ENCODE data around the gene IL18BP.

The IL18BP gene

DNA sequence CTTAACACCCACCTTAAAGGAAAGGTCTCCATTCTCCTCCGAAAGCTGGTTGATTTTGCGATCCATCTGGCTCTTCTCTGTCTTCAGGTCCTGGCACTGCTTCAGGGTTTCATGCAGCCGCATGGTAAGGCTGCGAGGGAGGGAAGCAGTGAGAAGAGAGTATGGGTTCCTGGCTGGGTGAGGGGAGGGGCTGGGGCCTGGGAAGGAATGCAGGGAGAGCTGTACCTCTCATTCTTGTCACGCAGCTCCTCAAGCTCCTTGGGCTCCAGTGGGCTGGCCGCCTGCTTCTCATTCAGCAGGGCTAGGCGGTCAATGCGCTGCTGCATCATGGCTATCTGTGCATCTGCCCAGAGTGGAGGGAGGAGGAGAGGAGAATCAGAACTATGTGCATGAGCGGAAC lies 19.5 kb downstream of the IL18BP start:
- TF ChIP-seq, protein P1, sequence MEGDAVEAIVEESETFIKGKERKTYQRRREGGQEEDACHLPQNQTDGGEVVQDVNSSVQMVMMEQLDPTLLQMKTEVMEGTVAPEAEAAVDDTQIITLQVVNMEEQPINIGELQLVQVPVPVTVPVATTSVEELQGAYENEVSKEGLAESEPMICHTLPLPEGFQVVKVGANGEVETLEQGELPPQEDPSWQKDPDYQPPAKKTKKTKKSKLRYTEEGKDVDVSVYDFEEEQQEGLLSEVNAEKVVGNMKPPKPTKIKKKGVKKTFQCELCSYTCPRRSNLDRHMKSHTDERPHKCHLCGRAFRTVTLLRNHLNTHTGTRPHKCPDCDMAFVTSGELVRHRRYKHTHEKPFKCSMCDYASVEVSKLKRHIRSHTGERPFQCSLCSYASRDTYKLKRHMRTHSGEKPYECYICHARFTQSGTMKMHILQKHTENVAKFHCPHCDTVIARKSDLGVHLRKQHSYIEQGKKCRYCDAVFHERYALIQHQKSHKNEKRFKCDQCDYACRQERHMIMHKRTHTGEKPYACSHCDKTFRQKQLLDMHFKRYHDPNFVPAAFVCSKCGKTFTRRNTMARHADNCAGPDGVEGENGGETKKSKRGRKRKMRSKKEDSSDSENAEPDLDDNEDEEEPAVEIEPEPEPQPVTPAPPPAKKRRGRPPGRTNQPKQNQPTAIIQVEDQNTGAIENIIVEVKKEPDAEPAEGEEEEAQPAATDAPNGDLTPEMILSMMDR (IDR thresholded peaks at IDR 0.05; ENCODE audit: borderline replicate concordance, insufficient read depth, low read depth, low read length), result no peak
- no peak overlapping the region for H3K4me3 ChIP-seq (ENCODE audit: low read depth, low read length)

DNA sequence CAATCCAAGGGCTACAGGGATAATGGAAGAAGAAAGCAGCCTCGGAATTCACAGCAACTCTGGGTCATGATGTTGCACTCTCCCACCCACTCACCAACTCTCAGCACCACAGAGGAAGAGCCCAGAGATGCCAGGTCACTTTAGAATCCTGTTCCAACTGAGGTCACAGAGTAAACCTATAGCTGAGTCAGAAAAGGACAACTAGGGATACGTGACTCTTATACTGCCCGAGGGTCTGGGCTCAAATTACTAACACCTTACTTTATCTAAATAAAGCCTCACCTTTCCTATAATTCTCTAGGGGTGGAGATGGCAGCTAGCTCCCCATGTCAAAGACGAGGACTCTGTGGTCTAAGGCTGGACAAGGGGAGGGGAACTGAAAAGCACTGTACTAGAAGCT lies 24.6 kb downstream of the IL18BP start:
- TF ChIP-seq, protein P1 (IDR thresholded peaks at IDR 0.05; ENCODE audit: borderline replicate concordance, insufficient read depth, low read depth, low read length), result no peak
- no peak overlapping the region for H3K4me3 ChIP-seq (ENCODE audit: low read depth, low read length)

DNA sequence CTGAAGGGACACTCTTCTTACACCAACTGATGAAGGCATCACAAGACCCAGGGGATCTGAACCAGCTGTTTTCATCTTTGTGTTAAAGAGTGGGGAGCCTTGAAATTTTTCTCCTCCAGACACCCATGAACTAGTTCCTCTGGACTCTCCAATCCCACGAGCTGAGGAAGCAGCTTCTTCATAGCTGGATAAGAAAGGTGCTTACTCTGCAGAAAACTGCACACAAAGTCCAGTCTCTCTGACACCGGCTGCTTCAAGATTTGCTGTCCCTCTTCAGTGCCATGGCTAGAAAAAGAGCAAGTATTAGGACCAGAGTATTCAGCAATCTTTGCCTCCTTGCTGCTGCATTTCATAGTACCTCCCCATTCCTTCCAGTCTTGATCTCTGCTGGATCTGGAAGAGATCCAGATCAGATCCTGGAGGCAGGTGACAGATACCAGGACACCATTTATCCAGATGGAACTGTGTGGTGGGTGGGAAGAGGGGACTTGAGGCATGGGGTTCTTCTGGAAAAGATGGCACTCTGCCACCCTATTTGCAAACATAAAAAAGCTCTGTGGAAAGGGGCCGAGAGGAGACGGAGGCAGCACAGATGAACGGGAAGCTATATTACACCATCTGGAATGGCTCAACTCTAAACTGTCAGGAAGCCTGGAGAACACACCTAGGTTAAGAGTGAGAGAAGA lies 25.5 kb downstream of the IL18BP start:
- TF ChIP-seq, protein P1 (IDR thresholded peaks at IDR 0.05; ENCODE audit: borderline replicate concordance, insufficient read depth, low read depth, low read length), result no peak
- no peak overlapping the region for H3K4me3 ChIP-seq (ENCODE audit: low read depth, low read length)

DNA sequence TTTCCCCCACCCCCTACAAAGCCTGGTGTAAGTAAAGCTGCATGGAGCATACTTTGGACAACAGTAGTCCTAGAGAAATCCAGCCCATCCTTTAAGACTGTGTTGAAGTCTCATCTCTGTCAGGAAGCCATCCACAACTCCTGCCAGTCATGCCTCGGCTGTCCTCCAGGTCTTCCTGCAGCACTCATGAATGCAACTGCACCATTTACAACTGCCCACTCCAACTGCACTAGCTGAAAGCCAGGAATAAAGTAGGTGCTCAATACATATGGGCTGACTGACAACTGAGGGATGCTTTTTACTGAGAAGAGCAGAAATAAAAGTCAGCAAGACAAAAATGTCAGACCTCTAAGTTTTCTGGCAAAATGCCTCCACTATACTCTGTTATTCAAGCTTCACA lies 27.4 kb downstream of the IL18BP start:
- TF ChIP-seq, protein P1 (IDR thresholded peaks at IDR 0.05; ENCODE audit: borderline replicate concordance, insufficient read depth, low read depth, low read length), result no peak
- no peak overlapping the region for H3K4me3 ChIP-seq (ENCODE audit: low read depth, low read length)

DNA sequence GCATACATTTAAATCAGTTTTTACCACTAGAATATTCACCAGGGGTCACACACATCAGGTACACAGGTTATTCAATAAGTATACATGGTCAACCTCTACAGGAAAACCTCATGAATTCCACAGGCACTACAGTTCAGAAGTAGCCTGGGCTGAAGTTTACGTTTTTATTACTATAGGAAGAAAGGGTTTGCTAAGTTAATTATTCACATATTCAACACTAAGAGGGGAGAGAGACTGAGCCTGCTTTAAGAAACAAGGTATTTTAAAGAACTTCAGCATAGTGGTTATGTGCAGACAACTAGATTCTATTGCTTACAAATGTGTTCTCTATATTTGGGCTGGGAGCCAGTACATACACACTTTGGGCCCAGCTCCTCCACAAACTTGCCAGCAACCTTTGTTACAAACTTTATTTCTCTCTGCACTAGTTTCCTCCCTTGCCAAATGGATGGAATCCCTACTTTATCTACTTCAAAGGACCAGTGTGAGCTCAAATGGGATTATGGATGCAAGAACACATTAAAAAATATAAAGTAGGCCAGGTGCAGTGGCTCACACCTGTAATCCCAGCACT lies 31.9 kb downstream of the IL18BP start:
- no peak overlapping the region for H3K4me3 ChIP-seq (ENCODE audit: low read depth, low read length)
- TF ChIP-seq, protein P1 (IDR thresholded peaks at IDR 0.05; ENCODE audit: borderline replicate concordance, insufficient read depth, low read depth, low read length), result no peak

DNA sequence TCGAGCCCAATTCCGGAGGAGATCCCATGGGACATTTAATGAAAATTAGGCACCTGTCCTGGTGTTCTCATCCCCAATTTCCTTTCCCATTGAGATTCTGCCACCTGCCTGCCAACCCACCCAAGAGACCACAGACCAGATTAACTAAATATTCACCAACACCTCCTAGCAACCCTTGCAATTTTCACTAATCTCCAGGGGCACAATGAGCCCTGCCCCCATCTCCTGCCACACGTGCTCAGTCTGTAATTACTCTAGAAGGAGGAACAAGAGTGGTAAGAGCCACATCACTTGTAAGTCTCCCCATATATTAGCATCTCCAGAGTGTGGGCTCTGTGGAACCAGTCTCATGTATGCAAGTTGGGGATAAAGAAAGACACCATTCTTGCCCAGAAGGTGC lies 38.0 kb downstream of the IL18BP start:
- TF ChIP-seq, protein P1 (IDR thresholded peaks at IDR 0.05; ENCODE audit: borderline replicate concordance, insufficient read depth, low read depth, low read length), result no peak
- no peak overlapping the region for H3K4me3 ChIP-seq (ENCODE audit: low read depth, low read length)

Data from GM12875 (cell line).